GM12892 (cell line): Measurements from ENCODE around the gene IDUA.

ENCODE experiments used
- DNase-seq: peaks from one replicate; pipeline ENCODE4 v3.0.0; 2011; ENCODE audit not compliant: insufficient read length
- FAIRE-seq: peaks from 2 replicates; lab custom pipeline; 2011; peaks lifted over from hg19 to GRCh38; lab: Jason Lieb, UNC
- POLR2A ChIP-seq: IDR thresholded peaks from 2 replicates; pipeline ENCODE4 v1.6.1; 2011; ENCODE audit warnings: low read depth, low read length, control low read depth
- POLR2AphosphoS5 ChIP-seq: IDR thresholded peaks from 2 replicates; pipeline ENCODE4 v1.6.1; 2011; ENCODE audit warnings: low read depth, low read length, control low read depth
- TAF1 ChIP-seq: IDR thresholded peaks from 2 replicates; pipeline ENCODE4 v1.6.1; 2011; ENCODE audit warnings: low read depth, mild to moderate bottlenecking, control low read depth, low read length, borderline replicate concordance

Gene IDUA

DNA sequence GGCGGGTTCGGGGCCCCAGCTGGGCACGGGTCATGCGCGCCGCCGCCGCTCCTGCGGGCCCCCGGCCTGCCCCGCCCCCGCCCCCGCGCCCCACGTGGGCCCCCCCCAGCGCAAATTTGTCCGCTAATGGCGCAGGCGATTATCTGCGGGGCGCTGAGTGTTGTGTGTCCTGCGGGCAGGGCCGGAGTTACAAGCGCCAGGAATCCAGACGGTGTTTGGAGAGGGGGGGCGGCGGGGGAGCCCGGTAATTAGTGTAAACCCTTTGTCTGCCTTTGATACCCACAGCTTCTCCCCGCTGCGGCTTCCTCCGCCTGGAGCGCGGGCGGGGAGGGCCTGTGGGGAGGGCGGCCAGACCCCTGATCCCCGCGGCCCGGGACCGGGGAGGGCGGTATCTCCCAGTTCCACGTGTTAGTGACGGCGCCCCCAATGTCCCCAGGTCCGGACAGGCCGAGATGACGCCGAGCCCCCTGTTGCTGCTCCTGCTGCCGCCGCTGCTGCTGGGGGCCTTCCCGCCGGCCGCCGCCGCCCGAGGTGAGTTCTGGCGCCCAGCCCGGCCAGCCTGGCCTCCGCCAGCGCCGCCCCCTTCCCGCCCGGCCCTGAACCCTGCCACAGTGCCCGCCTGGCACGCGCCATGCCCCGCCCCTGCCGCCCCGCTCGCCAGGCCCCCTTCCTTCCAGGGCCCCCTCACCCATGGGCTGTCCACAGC is 25.3 kb downstream of the IDUA start:
- TF ChIP-seq TAF1 (no peak), POLR2A (no peak), POLR2AphosphoS5 (no peak)
- DNase-seq = no peak

DNA sequence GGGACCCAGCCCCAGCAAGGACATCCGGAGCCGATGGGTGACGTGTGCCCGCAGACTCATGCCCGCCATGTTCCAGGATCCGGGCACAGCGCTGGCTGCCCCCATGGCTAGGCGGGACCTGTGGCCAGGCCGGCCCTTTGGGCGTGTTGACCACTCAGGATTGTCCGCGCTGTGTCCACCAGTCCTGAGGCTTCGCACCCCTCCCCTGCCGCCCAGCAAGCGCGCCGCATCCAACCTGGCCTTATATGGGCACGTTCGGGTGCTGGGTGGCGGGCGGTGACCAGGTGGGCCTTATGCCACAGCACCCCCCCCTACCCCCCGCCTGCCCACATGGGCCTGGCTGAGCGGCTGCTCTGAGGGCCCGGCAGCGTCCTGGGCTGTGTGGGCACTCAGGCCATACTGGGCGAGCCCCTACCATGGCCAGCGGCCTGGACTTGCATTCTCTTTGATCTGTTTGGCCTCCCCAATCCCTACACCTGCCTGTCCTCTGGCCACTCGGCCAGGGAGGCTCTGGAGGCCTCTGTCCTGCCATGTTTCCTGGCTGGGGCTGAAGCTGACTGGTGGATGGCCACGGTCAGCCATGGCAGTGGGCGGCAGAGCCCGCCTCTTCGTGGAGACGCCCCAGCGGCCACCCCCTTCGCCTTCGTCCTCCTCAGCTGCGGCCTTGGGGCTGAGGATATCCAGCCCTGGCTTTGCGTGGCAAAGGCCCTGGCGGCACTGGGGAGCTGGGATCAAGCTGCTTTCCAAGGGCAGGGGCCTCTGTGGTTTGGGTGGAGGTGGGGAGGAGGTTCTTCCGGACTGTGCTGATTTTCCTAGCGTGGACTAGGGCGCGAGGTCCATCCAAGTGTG is 26.6 kb downstream of the IDUA start:
- FAIRE-seq = no peak
- no peak for TF ChIP-seq POLR2A
- TF ChIP-seq POLR2AphosphoS5 = no peak
- no peak for TF ChIP-seq TAF1
- no peak for DNase-seq

More for the DNA sequence above, 25.3 kb downstream of the IDUA start:
- no peak for FAIRE-seq

GRCh38 chr4:1014291-1015167 is 27.7 kb downstream of the IDUA start:
- no peak for FAIRE-seq
- TF ChIP-seq POLR2AphosphoS5 (no peak), POLR2A (no peak), TAF1 (no peak)
- DNase-seq = no peak

- no peak for TF ChIP-seq POLR2AphosphoS5
- no peak for TF ChIP-seq TAF1
- TF ChIP-seq POLR2A = no peak
- DNase-seq = no peak
- no peak for FAIRE-seq
Measured at GRCh38 chr4:1015179-1015578, 28.3 kb downstream of the IDUA start.

- no peak for FAIRE-seq
- TF ChIP-seq POLR2A = no peak
- no peak for TF ChIP-seq TAF1
- no peak for TF ChIP-seq POLR2AphosphoS5
- DNase-seq = no peak
Measured at GRCh38 chr4:1015746-1016145, 28.9 kb downstream of the IDUA start.

- DNase-seq (no peak), FAIRE-seq (no peak)
- TF ChIP-seq POLR2A = no peak
- TF ChIP-seq TAF1 = no peak
- TF ChIP-seq POLR2AphosphoS5 = no peak
Measured at GRCh38 chr4:1017211-1017610, 30.4 kb downstream of the IDUA start.

GRCh38 chr4:1017706-1018105 is 30.9 kb downstream of the IDUA start:
- DNase-seq (no peak), FAIRE-seq (no peak)
- no peak for TF ChIP-seq POLR2AphosphoS5
- no peak for TF ChIP-seq POLR2A
- TF ChIP-seq TAF1 = no peak

DNA sequence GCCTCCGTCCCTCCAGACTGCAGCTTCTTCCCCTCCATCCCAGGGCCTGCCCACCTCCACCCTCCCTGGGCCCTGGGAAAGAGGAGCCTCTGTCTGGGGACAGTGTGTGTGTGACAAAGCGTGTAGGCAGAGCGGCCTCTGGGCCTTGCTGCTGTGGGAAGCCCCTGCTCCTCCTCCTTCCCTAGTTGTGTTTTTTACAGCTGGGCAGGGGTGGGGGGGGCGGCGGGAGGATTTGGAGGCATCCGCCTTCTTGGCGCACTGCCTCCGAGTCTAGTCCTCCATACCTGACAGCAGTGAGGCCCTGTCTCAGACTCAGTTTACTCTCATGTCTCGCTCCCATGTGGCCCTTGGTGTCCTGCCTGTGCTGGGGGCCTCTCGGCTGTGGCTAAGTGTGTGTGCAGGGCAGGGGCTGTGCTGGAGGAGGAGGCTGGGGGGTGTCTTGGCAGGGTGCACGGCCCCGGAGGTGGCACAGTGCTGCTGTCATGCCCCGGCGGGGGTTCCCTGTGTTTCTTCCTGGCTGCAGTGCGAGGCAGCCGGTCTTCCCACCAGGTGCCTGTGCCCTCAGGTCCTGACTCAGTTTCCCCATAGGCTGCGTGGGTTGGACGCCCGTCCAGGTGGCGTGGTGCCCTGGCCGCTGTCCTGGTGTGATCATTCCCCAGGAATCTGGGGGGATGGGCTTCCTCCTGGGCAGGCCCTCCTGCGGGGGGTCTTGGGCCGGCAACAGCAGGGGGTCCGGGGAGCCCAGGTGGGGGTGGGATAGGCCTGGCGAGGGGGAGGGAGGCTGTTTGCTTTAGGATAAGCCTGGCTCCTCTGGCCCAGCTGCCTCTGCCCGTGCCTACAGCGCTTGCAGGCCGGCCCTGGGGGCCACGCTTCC is 31.5 kb downstream of the IDUA start:
- DNase-seq (no peak), FAIRE-seq (no peak)
- TF ChIP-seq TAF1 (no peak), POLR2A (no peak), POLR2AphosphoS5 (no peak)

DNA sequence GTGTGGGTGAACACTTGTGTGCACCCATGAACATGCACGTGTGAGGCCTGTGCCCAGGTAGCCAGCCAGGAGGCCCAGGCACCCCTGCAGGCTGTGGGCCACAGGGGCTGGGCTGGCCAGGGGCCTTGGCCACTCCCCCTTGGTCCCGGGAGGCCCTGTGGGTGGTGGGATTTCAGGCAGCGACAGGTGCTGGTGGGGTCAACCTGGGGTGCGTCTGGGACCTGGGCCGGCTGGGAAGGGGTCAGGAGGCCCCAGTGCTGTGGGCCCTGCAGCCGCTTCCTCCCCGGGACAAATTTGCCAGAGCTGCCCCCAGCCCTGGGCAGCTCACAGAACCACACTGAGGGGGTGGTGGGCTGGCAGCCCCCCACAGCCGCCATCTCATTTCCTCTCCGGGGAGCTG is 32.5 kb downstream of the IDUA start:
- DNase-seq = no peak
- no peak for FAIRE-seq
- no peak for TF ChIP-seq TAF1
- TF ChIP-seq POLR2A = no peak
- TF ChIP-seq POLR2AphosphoS5 = no peak

GRCh38 chr4:1019729-1020470 is 33.1 kb downstream of the IDUA start:
- FAIRE-seq = no peak
- no peak for TF ChIP-seq POLR2AphosphoS5
- TF ChIP-seq TAF1 = no peak
- no peak for TF ChIP-seq POLR2A
- no peak for DNase-seq
